Cortex of kidney (tissue), 1 donor: ENCODE measurements around the gene NPIPB13.
"Not testable (repeated sequence)": the region's sequence is repeated elsewhere in the genome, so short reads cannot be mapped to it uniquely, and the experiment has no call there.

ENCODE experiments used
- DNase-seq: peaks from one replicate; lab custom pipeline; 2025; lab: John Stamatoyannopoulos, UW

NPIPB13 gene

DNA sequence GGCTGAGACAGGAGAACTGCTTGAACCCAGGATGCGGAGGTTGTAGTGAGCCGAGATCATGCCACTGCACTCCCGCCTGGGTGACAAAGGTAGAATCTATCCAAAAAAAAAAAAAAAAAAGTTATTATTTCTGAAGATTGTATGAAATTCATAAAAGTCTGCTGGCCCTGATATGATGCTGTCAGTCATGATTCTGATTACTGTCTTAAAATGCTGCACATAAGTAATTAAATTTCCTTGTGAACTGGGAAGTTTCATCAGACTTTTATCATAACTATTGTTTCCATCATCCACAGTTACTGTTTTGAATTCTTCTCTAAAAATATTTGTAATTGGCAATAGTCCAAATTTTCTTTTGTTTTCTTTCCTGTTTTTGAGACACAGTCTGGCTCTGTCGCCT, at the start of gene NPIPB13:
Gene NPIPB13, minus strand, starts transcription at position 101 of the 400 bp plus-strand sequence. CDS start 2,906 bp downstream, outside the sequence.
- not testable (repeated sequence) for DNase-seq

DNA sequence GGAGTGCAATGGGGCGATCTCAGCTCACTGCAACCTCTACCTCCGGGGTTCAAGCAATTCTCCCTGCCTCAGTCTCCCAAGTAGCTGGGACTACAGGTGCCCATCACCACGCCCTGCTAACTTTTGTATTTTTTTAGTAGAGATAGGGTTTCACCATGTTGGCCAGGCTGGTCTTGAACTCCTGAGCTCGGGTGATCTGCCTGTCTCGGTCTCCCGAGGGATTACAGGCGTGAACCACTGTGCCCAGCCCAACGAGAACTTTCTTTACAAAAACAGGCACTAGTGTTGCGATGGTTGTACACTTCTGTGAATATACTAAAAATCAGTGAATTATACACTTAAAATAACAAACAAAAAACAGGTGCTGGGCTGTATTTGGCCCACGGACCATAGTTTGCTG, 34.1 kb upstream of the NPIPB13 start:
- not testable (repeated sequence) for DNase-seq

DNA sequence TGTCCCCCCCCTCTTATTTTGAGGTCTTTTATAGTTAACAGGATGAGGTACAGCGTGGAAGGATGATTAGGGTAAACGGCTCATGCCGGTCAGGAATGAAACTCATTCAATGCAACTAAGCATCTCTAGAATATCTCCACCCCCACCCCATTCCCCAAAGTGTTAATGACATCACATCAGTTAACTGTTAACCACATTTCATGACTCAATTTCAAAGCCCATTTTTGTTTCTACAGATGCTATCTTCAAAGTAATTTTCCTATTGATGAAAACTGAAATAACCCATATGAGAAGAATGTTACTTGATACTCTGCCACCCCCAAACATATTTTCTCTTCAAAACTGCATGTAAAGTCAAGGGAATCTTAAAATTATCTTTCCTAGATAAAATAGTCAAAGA, 30.2 kb upstream of the NPIPB13 start:
- not testable (repeated sequence) for DNase-seq

DNA sequence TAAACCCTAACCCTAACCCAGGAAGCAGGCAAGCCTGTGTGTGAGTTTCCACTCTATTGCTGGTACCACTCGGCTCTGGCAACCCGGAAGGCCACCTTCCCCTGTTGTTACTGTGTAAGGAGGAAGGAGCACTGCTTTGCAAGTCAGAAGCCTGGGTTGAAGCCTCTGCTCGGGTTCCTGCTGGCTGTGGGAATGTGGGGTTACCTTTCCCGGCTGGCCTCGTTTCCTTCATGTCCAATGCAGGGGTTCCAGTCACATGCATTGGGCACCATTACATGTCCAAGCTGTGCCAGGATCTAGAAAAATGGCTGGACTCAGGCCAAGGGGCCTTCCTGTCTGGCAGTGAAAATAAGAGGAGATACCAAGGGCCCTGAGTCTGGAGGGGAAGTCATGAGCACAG, 31.2 kb downstream of the NPIPB13 start:
- DNase-seq: not testable (repeated sequence)

DNA sequence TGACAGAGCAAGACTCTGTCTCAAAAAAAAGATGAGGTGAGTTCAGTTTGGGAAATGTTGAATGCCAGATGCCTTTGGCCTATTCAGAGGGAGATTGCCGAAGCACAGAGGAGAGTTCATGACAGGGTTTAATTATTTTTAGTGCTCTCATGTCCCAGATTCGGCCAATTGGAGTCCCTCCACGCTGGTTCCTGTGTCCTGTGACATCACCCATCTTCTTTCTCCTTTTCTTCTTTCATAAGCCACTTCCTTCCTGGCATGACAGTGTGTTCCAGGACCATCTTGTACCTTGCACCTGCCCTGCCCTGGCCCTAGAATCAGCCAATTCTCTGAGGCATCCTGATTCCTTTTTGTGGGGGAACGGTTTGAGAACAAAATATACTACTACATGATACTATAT, 36.9 kb downstream of the NPIPB13 start:
- not testable (repeated sequence) for DNase-seq

DNA sequence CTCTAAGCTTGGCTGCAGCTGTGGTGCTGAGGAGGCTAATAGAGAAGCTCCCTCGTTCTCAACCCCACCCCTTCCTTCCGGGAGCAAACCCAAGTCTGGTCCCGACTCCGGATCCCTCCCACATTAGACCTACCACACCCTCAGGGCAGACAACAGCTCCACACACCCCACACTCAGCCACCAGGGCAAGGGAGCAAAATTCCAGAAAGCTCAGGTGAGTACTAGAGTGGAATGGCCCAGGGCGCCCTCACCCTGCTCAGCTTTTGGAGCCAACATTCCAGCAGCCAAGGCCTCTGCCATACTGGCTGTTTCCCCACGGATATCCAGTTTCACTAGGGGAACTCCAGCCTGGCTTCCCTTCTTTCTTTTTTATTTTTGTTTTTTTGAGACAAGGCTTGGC, 39.2 kb downstream of the NPIPB13 start:
- DNase-seq: not testable (repeated sequence)

DNA sequence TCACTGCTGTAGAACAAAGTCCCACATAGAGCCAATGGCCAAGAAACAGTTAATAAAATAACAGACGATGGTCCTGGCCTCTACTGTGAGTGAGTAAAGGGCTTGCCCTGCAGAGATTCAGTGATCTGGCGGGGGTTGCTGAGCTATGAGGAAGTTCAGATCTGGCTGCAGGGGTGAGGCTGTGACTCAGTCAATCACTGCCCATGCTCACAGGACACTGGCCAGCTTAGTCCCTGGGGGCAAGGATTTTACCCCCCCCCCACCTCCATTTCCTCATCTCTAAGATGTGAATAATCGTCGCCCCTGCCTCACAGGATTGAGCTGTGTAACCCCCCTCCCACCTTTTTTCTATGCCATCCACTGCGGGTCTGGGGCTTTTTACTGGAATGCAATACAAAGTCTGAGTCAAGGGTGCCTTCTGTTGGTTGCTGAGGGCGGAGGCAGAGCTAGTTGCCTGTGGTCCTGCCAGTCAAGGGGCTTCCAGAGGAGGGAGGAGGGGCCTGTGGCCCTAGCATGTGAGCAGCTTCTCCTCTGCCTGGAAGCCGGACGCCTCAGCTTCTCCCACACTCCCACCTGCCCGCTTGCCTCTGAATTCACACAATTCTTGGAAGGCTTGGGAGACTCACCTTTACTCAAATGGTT, 41.1 kb downstream of the NPIPB13 start:
- DNase-seq: not testable (repeated sequence)

DNA sequence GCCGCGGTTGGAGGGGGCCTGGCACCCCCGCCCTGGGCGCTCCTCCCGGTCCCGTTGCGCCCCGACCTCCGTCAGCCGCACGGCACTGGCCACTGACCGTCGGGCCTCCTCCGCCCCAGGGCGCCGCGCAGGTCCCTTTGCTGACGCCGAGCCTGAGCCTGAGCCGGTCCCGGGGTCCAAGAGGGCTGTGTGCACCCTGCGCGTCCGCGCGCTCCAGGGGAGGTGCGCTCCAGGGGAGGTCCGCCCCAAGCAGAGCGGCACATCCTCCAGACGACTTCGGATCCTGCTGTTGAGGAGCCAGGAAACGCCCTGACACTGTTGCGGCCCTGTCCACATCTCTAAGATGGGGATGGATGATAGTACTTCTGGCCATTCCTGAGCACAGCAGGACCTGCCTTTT, 42.0 kb downstream of the NPIPB13 start:
- not testable (repeated sequence) for DNase-seq

DNA sequence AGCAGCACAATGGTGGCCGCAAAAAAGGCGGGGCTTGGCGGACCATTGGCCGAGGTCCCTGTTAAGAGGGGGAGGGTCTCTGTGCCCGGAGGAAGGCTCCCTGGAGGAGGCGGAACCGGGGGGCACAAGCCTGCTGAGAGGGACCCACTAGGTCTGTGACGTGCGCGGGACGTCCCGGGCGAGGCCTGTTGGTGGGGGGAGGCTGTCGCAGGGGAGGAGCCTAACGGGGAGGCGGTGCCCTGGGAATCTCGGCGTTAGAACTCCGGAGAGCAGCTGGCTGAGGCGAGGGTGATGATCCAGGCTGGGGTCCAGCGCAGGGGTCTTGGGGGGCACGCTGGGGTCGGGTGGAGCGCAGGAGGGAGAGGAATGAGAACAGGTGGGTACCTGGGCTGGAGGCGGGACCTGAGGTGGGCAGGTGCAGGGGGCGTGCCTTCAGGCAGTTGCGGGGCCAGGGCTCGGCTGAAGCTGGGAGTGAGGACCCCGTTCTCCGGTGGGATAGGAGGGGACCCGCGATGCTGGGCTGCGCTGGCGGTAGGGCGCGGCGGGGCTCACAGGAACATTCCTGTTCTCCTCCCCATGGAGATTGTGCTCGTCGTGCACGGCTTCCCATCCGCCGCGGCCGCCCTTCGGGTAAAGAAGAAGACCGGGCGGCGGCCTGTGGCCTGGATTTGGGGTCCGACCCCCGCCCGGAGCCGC, 42.6 kb downstream of the NPIPB13 start:
- DNase-seq: not testable (repeated sequence)

DNA sequence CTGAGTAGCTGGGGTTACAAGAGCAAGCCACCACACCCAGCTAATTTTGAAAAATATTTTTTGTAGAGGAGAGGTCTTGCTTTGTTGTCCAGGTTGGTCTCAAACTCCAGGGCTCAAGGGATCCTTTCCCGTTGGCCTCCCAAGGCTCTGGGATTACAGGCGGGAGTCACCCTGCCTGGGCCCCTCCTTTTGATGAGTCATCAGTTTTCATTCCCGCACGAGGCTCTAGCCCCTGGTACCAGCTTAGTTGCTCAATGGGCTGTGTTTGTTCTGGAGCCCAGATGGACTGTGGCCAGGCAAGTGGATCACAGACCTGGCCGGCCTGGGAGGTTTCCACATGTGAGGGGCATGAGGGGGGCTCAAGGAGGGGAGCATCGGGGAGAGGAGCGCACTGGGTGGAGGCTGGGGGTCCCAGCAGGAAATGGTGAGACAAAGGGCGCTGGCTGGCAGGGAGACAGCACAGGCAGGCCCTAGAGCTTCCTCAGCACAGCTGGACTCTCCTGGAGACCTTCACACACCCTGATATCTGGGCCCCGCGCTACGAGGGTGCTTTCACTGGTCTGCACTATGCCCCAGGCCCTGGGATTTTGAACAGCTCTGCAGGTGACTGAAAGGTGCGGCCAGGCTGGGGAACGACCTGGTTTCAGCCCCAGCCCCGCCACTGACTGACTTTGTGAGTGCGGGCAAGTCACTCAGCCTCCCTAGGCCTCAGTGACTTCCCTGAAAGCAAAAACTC, 48.5 kb downstream of the NPIPB13 start:
- DNase-seq: not testable (repeated sequence)

DNA sequence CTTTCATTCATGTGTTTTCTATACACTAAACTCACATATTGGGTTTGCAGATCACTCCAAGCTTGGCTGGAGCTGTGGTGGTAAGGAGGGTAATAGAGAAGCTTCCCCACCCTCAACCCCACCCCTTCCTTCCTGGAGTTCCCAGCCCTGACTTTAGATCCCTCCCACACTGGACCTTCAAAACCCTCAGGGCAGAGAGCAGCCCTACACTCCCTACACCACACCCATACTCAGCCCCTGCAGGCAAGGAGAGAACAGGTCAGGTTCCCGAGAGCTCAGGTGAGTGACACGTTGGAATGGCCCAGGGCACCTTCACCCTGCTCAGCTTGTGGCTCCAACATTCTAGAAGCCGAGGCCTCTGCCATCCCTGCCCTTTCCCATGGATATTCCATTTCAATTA, 49.2 kb downstream of the NPIPB13 start, which contains the start of gene SULT1A3:
Gene SULT1A3, plus strand, starts transcription at position 207 of the 400 bp plus-strand sequence. CDS start 1,474 bp downstream, outside the sequence.
- not testable (repeated sequence) for DNase-seq
